HCT116 (cell line): ENCODE measurements around the gene MECP2.

Experiments used
- CEBPB ChIP-seq: IDR thresholded peaks from 2 replicates; pipeline ENCODE4 v1.6.1; 2012; ENCODE audit warnings: low read depth
- JUND ChIP-seq: IDR thresholded peaks from 2 replicates; pipeline ENCODE4 v1.6.1; 2012
- POLR2A ChIP-seq: IDR thresholded peaks from 2 replicates; pipeline ENCODE4 v1.7.0; 2011; ENCODE audit warnings: borderline replicate concordance; ENCODE audit not compliant: insufficient read depth, insufficient read length; ENCODE audit errors: extremely low read depth
- POLR2AphosphoS5 ChIP-seq: IDR thresholded peaks from 2 replicates; pipeline ENCODE4 v1.6.1; 2011; ENCODE audit warnings: mild to moderate bottlenecking, low read depth, low read length, moderate library complexity
- RAD21 ChIP-seq: IDR thresholded peaks from 2 replicates; pipeline ENCODE4 v1.6.1; 2012; ENCODE audit warnings: low read depth, mild to moderate bottlenecking
- TF ChIP-seq, protein P1 (sequence below), 3 experiments: fragments of 200-600 bp in 1 of 3; sonication (generic) in 1 of 3; IDR thresholded peaks in 2 of 3; conservative IDR thresholded peaks in 1 of 3; 2 replicates each; pipeline ENCODE4 v1.5.1; 2012 to 2017; ENCODE audit warnings: low read depth in 2 of 3, low read length in 2 of 3, antibody characterized with exemption in 1 of 3, borderline replicate concordance in 1 of 3, control low read depth in 1 of 3, mild to moderate bottlenecking in 1 of 3, mixed read lengths in 1 of 3, mixed run types in 1 of 3, moderate library complexity in 1 of 3; ENCODE audit not compliant: insufficient read depth in 1 of 3
- TF ChIP-seq, protein P2 (sequence below): IDR thresholded peaks from 2 replicates; pipeline ENCODE4 v1.6.1; 2012; ENCODE audit warnings: low read depth

DNA sequence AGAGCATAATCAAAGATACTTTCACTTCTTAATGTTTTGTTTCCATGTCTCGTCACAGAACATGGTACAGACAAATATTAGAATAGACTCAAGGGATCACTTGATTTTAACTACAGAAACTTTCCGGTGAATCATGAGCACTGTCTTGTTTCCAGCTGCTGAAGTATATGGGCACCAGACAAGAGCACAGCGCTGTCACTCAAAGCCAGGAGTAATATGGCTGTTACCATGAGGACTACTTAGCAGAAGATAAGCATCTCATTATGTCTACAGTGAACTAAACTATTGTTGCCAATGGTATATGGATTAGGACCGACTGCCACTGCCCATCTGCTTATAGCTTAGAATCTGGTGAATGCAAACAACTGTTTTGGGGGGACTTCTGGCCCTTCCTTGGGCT, 34.3 kb downstream of the MECP2 start:
- TF ChIP-seq POLR2A (no peak), JUND (no peak), RAD21 (no peak), POLR2AphosphoS5 (no peak), CEBPB (no peak)
- TF ChIP-seq, protein P1, sequence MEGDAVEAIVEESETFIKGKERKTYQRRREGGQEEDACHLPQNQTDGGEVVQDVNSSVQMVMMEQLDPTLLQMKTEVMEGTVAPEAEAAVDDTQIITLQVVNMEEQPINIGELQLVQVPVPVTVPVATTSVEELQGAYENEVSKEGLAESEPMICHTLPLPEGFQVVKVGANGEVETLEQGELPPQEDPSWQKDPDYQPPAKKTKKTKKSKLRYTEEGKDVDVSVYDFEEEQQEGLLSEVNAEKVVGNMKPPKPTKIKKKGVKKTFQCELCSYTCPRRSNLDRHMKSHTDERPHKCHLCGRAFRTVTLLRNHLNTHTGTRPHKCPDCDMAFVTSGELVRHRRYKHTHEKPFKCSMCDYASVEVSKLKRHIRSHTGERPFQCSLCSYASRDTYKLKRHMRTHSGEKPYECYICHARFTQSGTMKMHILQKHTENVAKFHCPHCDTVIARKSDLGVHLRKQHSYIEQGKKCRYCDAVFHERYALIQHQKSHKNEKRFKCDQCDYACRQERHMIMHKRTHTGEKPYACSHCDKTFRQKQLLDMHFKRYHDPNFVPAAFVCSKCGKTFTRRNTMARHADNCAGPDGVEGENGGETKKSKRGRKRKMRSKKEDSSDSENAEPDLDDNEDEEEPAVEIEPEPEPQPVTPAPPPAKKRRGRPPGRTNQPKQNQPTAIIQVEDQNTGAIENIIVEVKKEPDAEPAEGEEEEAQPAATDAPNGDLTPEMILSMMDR (IDR thresholded peaks at IDR 0.05 in 2 of 3, conservative IDR thresholded peaks at IDR 0.05 in 1 of 3; ENCODE audit: borderline replicate concordance in 1 of 3, insufficient read depth in 1 of 3, low read depth in 2 of 3, low read length in 2 of 3): no peak
- TF ChIP-seq, protein P2, sequence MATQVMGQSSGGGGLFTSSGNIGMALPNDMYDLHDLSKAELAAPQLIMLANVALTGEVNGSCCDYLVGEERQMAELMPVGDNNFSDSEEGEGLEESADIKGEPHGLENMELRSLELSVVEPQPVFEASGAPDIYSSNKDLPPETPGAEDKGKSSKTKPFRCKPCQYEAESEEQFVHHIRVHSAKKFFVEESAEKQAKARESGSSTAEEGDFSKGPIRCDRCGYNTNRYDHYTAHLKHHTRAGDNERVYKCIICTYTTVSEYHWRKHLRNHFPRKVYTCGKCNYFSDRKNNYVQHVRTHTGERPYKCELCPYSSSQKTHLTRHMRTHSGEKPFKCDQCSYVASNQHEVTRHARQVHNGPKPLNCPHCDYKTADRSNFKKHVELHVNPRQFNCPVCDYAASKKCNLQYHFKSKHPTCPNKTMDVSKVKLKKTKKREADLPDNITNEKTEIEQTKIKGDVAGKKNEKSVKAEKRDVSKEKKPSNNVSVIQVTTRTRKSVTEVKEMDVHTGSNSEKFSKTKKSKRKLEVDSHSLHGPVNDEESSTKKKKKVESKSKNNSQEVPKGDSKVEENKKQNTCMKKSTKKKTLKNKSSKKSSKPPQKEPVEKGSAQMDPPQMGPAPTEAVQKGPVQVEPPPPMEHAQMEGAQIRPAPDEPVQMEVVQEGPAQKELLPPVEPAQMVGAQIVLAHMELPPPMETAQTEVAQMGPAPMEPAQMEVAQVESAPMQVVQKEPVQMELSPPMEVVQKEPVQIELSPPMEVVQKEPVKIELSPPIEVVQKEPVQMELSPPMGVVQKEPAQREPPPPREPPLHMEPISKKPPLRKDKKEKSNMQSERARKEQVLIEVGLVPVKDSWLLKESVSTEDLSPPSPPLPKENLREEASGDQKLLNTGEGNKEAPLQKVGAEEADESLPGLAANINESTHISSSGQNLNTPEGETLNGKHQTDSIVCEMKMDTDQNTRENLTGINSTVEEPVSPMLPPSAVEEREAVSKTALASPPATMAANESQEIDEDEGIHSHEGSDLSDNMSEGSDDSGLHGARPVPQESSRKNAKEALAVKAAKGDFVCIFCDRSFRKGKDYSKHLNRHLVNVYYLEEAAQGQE: no peak
